GM12878 (cell line): ENCODE measurements around the gene IRX4. TPM values are rescaled to one million over a fixed set of nuclear protein-coding genes. Genes with fewer than 3 reads are reported as not detected.

Experiments used
- ATAC-seq: fragments of 200-7000 bp; cut with Tn5 transposase; 3 replicates; pipeline ENCODE4 v1.9.1; 2020; ENCODE audit warnings: mild to moderate bottlenecking, moderate library complexity
- BruUV-seq: library from RNA; stranded (reverse); fragments of 400-500 nt; replicated peaks from 2 replicates; lab custom pipeline; 2021; lab: Mats Ljungman, UMichigan
- CTCF ChIA-PET: fragments of 300-600 bp; sonication (Branson Sonifier 250); formaldehyde crosslinking; extraction: SDS; loops from one replicate; lab custom pipeline; 2021; ENCODE audit warnings: inconsistent platforms; lab: Yijun Ruan, JAX
- POLR2A ChIA-PET: fragments of 350-600 bp; formaldehyde crosslinking; extraction: SDS; loops from one replicate; lab custom pipeline; 2021; ENCODE audit warnings: inconsistent platforms; lab: Charles Lee
- RAD21 ChIA-PET: fragments of 300-600 bp; sonication (Branson Sonifier 250); formaldehyde crosslinking; loops from one replicate; lab custom pipeline; 2023; ENCODE audit warnings: antibody characterized with exemption; ENCODE audit not compliant: unreplicated experiment; lab: Charles Lee
- SMC1A ChIA-PET: fragments of 300-600 bp; sonication (Branson Sonifier 250); formaldehyde crosslinking; loops from one replicate; lab custom pipeline; 2023; ENCODE audit not compliant: unreplicated experiment, uncharacterized antibody; lab: Charles Lee
- DNase-seq: peaks from one replicate; pipeline ENCODE4 v3.0.0-alpha.2; 2011; ENCODE audit warnings: low read depth, low spot score
- FAIRE-seq: peaks from 3 replicates; lab custom pipeline; 2011; peaks lifted over from hg19 to GRCh38; lab: Jason Lieb, UNC
- H2AFZ ChIP-seq: 2 replicates; pipeline ENCODE4 v1.6.0; 2011; ENCODE audit warnings: low read depth, low read length, control low read depth; ENCODE audit not compliant: control insufficient read depth
- H3K27ac ChIP-seq: 2 replicates; pipeline ENCODE4 v1.5.1; 2011; ENCODE audit warnings: control low read depth; ENCODE audit not compliant: control insufficient read depth, insufficient read depth
- H3K27me3 ChIP-seq, 2 experiments: replicated peaks in 1 of 2; 2 replicates each; pipeline versions ENCODE4 v1.6.0 to v1.6.1; 2011; ENCODE audit warnings: low read length in 1 of 2; ENCODE audit not compliant: control insufficient read depth in 2 of 2, insufficient read depth in 2 of 2
- H3K36me3 ChIP-seq, 2 experiments: 2 replicates each; pipeline ENCODE4 v1.5.1; 2011; ENCODE audit warnings: low read length in 1 of 2; ENCODE audit not compliant: control insufficient read depth in 2 of 2, insufficient read depth in 2 of 2
- H3K4me1 ChIP-seq: 2 replicates; pipeline ENCODE4 v1.6.1; 2011; ENCODE audit warnings: mild to moderate bottlenecking, low read length, moderate library complexity, mixed read lengths; ENCODE audit not compliant: control insufficient read depth, insufficient read depth
- H3K4me2 ChIP-seq: 2 replicates; pipeline ENCODE4 v1.6.0; 2011; ENCODE audit warnings: control low read depth; ENCODE audit not compliant: control insufficient read depth, insufficient read depth
- H3K4me3 ChIP-seq: fragments of 200-600 bp; sonication (generic); 2 replicates; pipeline ENCODE4 v1.5.1; 2016
- H3K79me2 ChIP-seq: 2 replicates; pipeline ENCODE4 v1.6.0; 2011; ENCODE audit warnings: low read length; ENCODE audit not compliant: control insufficient read depth, insufficient read depth
- H3K9ac ChIP-seq: 2 replicates; pipeline ENCODE4 v1.8.0; 2011; ENCODE audit warnings: low read length, control low read depth, mixed read lengths; ENCODE audit not compliant: control insufficient read depth, insufficient read depth
- H3K9me3 ChIP-seq: replicated peaks from 3 replicates; pipeline ENCODE4 v1.5.1; 2011; ENCODE audit warnings: mild to moderate bottlenecking, low read length; ENCODE audit not compliant: control insufficient read depth, insufficient read depth
- H4K20me1 ChIP-seq: 2 replicates; pipeline ENCODE4 v1.6.0; 2011; ENCODE audit not compliant: control insufficient read depth, insufficient read depth
- CBX5 ChIP-seq: sonication (generic); IDR thresholded peaks from 2 replicates; pipeline ENCODE4 v1.6.1; 2016; ENCODE audit warnings: low read depth, moderate library complexity, mild to moderate bottlenecking, inconsistent platforms
- CREM ChIP-seq: IDR thresholded peaks from 2 replicates; pipeline ENCODE4 v1.6.1; 2014; ENCODE audit warnings: antibody characterized with exemption, low read depth
- EP300 ChIP-seq, 2 experiments: fragments of 150-350 bp in 1 of 2; IDR thresholded peaks; 2 replicates each; pipeline ENCODE4 v1.6.1; 2011 to 2012; ENCODE audit warnings: low read depth in 2 of 2, low read length in 2 of 2, borderline replicate concordance in 1 of 2, improper control_type of control experiment in 1 of 2, inconsistent platforms in 1 of 2; ENCODE audit not compliant: control insufficient read depth in 1 of 2
- PAX8 ChIP-seq: fragments of 450-650 bp; IDR thresholded peaks from 2 replicates; pipeline ENCODE4 v1.6.1; 2017; ENCODE audit warnings: mild to moderate bottlenecking, moderate library complexity
- SIN3A ChIP-seq: IDR thresholded peaks from 2 replicates; pipeline ENCODE4 v1.6.1; 2012; ENCODE audit warnings: low read depth, low read length, improper control_type of control experiment
- SMARCA5 ChIP-seq: fragments of 450-650 bp; IDR thresholded peaks from 2 replicates; pipeline ENCODE4 v1.6.1; 2017; ENCODE audit warnings: mild to moderate bottlenecking
- SMC3 ChIP-seq: IDR thresholded peaks from 2 replicates; pipeline ENCODE4 v1.6.1; 2011; ENCODE audit warnings: low read length, improper control_type of control experiment, borderline replicate concordance
- SPI1 ChIP-seq: IDR thresholded peaks from 2 replicates; pipeline ENCODE4 v1.6.1; 2011; ENCODE audit warnings: low read depth, mild to moderate bottlenecking, low read length, moderate library complexity, borderline replicate concordance; ENCODE audit not compliant: insufficient read depth
- WGBS: methylation state at CpG from one replicate; pipeline ENCODE4 v1.1.6; 2016; ENCODE audit warnings: low lambda C conversion rate; ENCODE audit not compliant: insufficient replicate concordance, insufficient coverage; ENCODE audit errors: missing lambda C conversion rate; 5-methylcytosine and 5-hydroxymethylcytosine counted together
- in situ Hi-C: fragments of 300-500 bp; cut with MboI; formaldehyde crosslinking; loops from 9 replicates; pipeline ENCODE4 v1.14.3; 2018; ENCODE audit warnings: mixed read lengths
- intact Hi-C: fragments of 100-400 bp; cut with micrococcal nuclease; formaldehyde crosslinking; loops from one replicate; pipeline ENCODE4 v1.14.2; 2022; ENCODE audit not compliant: unreplicated experiment
- polyA plus RNA-seq, 11 experiments: library from polyadenylated mRNA; depleted of rRNA in 4 of 11; unstranded in 6 of 11; stranded (reverse) in 5 of 11; fragments of >200 nt; fragmentation: Nextera tagmentation in 4 of 11; fragmentation: Illumina TruSeq in 1 of 11; extraction: Ambion mirVana in 4 of 11; extraction: Trizol in 1 of 11; gene quantifications; 1 replicate in 1 of 11; 2 replicates in 10 of 11; pipeline versions ENCODE4 v1.2.1 to v1.2.3, GENCODE V29; 2011 to 2016; ENCODE audit warnings: inconsistent platforms in 2 of 11, missing spikeins in 2 of 11, low read depth in 1 of 11
- total RNA-seq, 4 experiments: library from RNA; depleted of rRNA in 3 of 4; stranded (reverse); fragments of >200 nt in 3 of 4; fragmentation: Illumina TruSeq in 1 of 4; extraction: Trizol in 1 of 4; gene quantifications; 2 replicates each; pipeline versions ENCODE4 v1.2.1 to v1.2.3, GENCODE V29; 2013 to 2021
- TF ChIP-seq, protein P1 (sequence below): IDR thresholded peaks from 2 replicates; pipeline ENCODE4 v1.6.1; 2012; ENCODE audit warnings: low read depth, low read length, improper control_type of control experiment
- TF ChIP-seq, protein P2 (sequence below): fragments of 450-650 bp; IDR thresholded peaks from 2 replicates; pipeline ENCODE4 v1.6.1; 2016; ENCODE audit warnings: mild to moderate bottlenecking
- TF ChIP-seq, protein P3 (sequence below): IDR thresholded peaks from 2 replicates; pipeline ENCODE4 v1.6.1; 2012; ENCODE audit warnings: improper control_type of control experiment, low read depth, low read length; ENCODE audit not compliant: insufficient replicate concordance
- TF ChIP-seq, protein P4 (sequence below): fragments of 450-650 bp; IDR thresholded peaks from 2 replicates; pipeline ENCODE4 v1.6.1; 2017; ENCODE audit warnings: borderline replicate concordance
- TF ChIP-seq, protein P5 (sequence below): IDR thresholded peaks from 2 replicates; pipeline ENCODE4 v1.6.1; 2011; ENCODE audit warnings: borderline replicate concordance, low read depth, mild to moderate bottlenecking, moderate library complexity, mixed read lengths, low read length; ENCODE audit not compliant: insufficient read depth; ENCODE audit errors: extremely low read length

The IRX4 gene
- total and polyA plus RNA-seq, 10 of the 15 experiments (the other 5 are each of a cell fraction or from before 2014, with no cell fraction given) = not detected

DNA sequence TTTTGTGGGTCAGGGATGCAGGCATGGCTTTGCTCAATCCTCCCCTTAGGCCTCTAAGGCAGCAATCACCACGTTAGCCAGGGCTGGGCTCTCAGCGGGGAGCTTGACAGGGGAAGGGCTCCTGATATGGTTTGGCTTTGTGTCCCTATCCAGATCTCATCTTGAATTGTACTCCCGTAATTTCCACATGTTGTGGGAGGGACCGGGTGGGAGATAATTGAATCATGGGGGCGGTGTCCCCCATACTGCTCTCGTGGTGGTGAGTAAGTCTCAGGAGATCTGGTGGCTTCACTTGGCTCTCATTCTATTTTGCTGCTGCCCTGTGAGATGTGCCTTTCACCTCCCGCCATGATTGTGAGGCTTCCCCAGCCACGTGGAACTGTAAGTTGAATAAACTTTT, 11.5 kb upstream of the IRX4 start (continued):
- TF ChIP-seq EP300 (IDR thresholded peaks at IDR 0.05; ENCODE audit: borderline replicate concordance in 1 of 2, control insufficient read depth in 1 of 2, low read depth in 2 of 2, low read length in 2 of 2) = no peak
- no peak for TF ChIP-seq PAX8
- TF ChIP-seq, protein P1, sequence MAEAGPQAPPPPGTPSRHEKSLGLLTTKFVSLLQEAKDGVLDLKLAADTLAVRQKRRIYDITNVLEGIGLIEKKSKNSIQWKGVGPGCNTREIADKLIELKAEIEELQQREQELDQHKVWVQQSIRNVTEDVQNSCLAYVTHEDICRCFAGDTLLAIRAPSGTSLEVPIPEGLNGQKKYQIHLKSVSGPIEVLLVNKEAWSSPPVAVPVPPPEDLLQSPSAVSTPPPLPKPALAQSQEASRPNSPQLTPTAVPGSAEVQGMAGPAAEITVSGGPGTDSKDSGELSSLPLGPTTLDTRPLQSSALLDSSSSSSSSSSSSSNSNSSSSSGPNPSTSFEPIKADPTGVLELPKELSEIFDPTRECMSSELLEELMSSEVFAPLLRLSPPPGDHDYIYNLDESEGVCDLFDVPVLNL = no peak

DNA sequence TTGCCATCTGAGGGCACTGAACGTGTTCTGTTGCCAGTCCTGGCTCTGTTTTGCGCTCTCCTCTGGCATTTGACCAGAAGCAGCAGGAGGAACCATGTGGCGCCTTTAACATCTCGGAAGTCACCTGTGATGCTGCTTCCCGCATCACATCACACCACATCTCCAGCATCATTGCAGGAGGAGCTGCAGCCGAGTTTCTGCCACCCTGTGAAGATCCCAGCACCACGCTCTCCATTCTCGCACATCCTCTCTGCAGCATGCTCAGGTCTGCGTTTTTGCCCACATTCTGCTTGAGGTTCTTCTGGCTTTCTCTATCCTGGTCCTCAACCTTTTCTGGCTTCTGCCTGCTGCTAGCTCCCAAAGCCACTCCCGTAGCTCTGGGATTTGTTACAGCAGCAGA, 11.0 kb upstream of the IRX4 start:
- RAD21 ChIA-PET = no interaction called here
- POLR2A ChIA-PET = no interaction called here
- no peak for ATAC-seq
- Histone ChIP-seq H4K20me1 (no peaks in the 10 kb centered on the region), H3K9me3 (no peaks in the 10 kb centered on the region), H3K9ac (no peak overlapping the region), H3K4me2 (no peak overlapping the region), H3K4me3 (no peak overlapping the region), H3K4me1 (no peaks in the 10 kb centered on the region), H3K27me3 (peaks cover 0 to 7% of the 10 kb centered on the region in 2 experiments; a peak in 2 of 4 replicates), H3K79me2 (no peaks in the 10 kb centered on the region), H3K36me3 (no peaks in the 10 kb centered on the region), H3K27ac (no peak overlapping the region), H2AFZ (no peak overlapping the region)
- whole genome bisulfite sequencing = 38% methylated on average over 10 of the region's 10 CpGs
- CTCF ChIA-PET = no interaction called here
- BruUV-seq = no TSS peak
- no peak for DNase-seq
- SMC1A ChIA-PET = no interaction called here
- in situ Hi-C loops = no loop called here
- intact Hi-C loops = no loop called here
- FAIRE-seq = no peak
- TF ChIP-seq SIN3A (no peak), CBX5 (no peak), SPI1 (no peak), CREM (no peak), SMC3 (no peak), SMARCA5 (no peak)
- TF ChIP-seq, protein P2, sequence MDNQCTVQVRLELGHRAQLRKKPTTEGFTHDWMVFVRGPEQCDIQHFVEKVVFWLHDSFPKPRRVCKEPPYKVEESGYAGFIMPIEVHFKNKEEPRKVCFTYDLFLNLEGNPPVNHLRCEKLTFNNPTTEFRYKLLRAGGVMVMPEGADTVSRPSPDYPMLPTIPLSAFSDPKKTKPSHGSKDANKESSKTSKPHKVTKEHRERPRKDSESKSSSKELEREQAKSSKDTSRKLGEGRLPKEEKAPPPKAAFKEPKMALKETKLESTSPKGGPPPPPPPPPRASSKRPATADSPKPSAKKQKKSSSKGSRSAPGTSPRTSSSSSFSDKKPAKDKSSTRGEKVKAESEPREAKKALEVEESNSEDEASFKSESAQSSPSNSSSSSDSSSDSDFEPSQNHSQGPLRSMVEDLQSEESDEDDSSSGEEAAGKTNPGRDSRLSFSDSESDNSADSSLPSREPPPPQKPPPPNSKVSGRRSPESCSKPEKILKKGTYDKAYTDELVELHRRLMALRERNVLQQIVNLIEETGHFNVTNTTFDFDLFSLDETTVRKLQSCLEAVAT = no peak
- TF ChIP-seq, protein P3, sequence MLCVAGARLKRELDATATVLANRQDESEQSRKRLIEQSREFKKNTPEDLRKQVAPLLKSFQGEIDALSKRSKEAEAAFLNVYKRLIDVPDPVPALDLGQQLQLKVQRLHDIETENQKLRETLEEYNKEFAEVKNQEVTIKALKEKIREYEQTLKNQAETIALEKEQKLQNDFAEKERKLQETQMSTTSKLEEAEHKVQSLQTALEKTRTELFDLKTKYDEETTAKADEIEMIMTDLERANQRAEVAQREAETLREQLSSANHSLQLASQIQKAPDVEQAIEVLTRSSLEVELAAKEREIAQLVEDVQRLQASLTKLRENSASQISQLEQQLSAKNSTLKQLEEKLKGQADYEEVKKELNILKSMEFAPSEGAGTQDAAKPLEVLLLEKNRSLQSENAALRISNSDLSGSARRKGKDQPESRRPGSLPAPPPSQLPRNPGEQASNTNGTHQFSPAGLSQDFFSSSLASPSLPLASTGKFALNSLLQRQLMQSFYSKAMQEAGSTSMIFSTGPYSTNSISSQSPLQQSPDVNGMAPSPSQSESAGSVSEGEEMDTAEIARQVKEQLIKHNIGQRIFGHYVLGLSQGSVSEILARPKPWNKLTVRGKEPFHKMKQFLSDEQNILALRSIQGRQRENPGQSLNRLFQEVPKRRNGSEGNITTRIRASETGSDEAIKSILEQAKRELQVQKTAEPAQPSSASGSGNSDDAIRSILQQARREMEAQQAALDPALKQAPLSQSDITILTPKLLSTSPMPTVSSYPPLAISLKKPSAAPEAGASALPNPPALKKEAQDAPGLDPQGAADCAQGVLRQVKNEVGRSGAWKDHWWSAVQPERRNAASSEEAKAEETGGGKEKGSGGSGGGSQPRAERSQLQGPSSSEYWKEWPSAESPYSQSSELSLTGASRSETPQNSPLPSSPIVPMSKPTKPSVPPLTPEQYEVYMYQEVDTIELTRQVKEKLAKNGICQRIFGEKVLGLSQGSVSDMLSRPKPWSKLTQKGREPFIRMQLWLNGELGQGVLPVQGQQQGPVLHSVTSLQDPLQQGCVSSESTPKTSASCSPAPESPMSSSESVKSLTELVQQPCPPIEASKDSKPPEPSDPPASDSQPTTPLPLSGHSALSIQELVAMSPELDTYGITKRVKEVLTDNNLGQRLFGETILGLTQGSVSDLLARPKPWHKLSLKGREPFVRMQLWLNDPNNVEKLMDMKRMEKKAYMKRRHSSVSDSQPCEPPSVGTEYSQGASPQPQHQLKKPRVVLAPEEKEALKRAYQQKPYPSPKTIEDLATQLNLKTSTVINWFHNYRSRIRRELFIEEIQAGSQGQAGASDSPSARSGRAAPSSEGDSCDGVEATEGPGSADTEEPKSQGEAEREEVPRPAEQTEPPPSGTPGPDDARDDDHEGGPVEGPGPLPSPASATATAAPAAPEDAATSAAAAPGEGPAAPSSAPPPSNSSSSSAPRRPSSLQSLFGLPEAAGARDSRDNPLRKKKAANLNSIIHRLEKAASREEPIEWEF = no peak
- TF ChIP-seq, protein P4, sequence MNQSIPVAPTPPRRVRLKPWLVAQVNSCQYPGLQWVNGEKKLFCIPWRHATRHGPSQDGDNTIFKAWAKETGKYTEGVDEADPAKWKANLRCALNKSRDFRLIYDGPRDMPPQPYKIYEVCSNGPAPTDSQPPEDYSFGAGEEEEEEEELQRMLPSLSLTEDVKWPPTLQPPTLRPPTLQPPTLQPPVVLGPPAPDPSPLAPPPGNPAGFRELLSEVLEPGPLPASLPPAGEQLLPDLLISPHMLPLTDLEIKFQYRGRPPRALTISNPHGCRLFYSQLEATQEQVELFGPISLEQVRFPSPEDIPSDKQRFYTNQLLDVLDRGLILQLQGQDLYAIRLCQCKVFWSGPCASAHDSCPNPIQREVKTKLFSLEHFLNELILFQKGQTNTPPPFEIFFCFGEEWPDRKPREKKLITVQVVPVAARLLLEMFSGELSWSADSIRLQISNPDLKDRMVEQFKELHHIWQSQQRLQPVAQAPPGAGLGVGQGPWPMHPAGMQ = no peak
- TF ChIP-seq, protein P5, sequence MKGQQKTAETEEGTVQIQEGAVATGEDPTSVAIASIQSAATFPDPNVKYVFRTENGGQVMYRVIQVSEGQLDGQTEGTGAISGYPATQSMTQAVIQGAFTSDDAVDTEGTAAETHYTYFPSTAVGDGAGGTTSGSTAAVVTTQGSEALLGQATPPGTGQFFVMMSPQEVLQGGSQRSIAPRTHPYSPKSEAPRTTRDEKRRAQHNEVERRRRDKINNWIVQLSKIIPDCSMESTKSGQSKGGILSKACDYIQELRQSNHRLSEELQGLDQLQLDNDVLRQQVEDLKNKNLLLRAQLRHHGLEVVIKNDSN = no peak
